HG02981 (cell line): ENCODE data around the gene SDK1.
"Not testable (repeated sequence)": the region's sequence is repeated elsewhere in the genome, so short reads cannot be mapped to it uniquely, and the experiment has no call there.

ENCODE experiments used
- ATAC-seq: cut with Tn5 transposase; IDR thresholded peaks from one replicate; pipeline ENCODE4 v1.9.1; 2021; ENCODE audit warnings: mild to moderate bottlenecking, moderate library complexity; ENCODE audit not compliant: unreplicated experiment

Gene SDK1

DNA sequence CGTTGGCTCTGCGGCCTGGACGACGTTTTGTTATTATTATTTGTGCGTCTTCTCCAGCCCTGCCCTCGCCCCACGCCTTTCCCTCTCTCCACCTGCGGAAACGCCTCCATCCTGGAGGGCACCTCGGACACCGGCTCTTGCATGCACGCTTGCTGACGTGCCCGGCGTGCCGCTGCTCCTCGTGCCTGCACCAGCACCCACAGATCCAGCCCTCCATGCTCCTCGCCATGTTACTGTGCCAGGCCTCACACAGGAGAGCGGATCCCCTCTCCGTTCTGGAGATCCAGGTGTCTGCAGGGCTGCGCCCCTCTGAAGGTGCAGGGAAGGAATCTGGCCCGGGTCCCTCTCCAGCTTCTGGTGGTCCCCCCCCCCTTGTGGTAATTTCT is 1007.1 kb downstream of the SDK1 start:
- no peak for ATAC-seq

DNA sequence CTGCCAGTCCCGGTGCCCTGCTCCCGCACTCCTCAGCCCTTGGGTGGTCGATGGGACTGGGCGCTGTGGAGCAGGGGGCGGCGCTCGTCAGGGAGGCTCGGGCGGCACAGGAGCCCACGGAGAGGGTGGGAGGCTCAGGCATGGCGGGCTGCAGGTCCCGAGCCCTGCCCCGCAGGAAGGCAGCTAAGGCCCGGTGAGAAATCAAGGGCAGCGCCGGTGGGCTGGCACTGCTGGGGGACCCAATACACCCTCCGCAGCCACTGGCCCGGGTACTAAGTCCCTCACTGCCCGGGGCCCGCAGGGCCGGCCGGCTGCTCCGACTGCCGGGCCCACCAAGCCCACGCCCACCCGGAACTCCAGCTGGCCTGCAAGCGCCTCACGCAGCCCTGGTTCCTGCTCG is 1012.9 kb downstream of the SDK1 start:
- not testable (repeated sequence) for ATAC-seq

DNA sequence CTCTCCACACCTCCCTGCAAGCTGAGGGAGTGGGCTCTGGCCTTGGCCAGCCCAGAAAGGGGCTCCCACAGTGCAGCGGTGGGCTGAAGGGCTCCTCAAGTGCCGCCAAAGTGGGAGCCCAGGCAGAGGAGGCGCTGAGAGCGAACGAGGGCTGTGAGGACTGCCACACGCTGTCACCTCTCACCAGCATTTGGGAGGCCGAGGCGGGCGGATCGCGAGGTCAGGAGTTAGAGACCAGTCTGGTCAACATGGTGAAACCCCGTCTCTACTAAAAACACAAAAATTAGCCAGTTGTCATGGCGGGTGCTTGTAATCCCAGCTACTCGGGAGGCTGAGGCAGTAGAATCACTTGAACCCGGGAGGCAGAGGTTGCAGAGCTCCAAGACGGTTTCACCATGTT is 1013.3 kb downstream of the SDK1 start:
- ATAC-seq: not testable (repeated sequence)
